RPMI7951 (cell line): Measurements from ENCODE around the gene DRC7. TPM values are rescaled to one million over a fixed set of nuclear protein-coding genes. Genes with fewer than 3 reads are reported as not detected.
"Not testable (repeated sequence)": the region's sequence is repeated elsewhere in the genome, so short reads cannot be mapped to it uniquely, and the experiment has no call there.

Experiments used
- DNase-seq: peaks from one replicate; pipeline ENCODE4 v3.0.0-alpha.2; 2012; ENCODE audit warnings: low read depth
- total RNA-seq: library from RNA; depleted of rRNA; stranded (reverse); fragments of >200 nt; shearing (Covaris generic); gene quantifications from 2 replicates; pipeline ENCODE4 v1.2.3, GENCODE V29; 2014

Gene DRC7
- total RNA-seq, 1 experiment from 2014 or later = not detected

- DNase-seq = no peak
These were observed 66.7 kb downstream of the DRC7 start for GRCh38 chr16:57761301-57761700.

DNA sequence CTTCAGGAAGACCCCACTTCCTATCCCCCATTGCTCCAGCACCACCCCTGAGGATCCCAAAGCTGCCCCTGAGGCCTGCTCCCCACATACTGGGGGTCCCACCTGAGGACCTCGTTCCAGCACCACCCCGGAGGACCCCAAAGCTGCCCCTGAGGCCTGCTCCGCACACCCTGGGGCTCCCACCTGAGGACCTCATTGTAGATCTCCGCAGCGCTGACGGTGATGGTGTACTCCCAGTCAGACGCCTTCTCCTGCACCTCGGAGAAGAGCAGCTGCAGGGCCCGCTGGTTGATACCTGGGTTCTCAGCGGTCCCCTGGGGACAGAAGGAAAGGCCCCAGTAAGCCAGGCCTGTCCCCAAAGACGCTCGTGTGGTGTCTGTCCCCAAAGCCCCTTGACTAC, 67.4 kb downstream of the DRC7 start:
- no peak for DNase-seq

GRCh38 chr16:57762365-57763040, 67.9 kb downstream of the DRC7 start:
- DNase-seq = no peak

DNA sequence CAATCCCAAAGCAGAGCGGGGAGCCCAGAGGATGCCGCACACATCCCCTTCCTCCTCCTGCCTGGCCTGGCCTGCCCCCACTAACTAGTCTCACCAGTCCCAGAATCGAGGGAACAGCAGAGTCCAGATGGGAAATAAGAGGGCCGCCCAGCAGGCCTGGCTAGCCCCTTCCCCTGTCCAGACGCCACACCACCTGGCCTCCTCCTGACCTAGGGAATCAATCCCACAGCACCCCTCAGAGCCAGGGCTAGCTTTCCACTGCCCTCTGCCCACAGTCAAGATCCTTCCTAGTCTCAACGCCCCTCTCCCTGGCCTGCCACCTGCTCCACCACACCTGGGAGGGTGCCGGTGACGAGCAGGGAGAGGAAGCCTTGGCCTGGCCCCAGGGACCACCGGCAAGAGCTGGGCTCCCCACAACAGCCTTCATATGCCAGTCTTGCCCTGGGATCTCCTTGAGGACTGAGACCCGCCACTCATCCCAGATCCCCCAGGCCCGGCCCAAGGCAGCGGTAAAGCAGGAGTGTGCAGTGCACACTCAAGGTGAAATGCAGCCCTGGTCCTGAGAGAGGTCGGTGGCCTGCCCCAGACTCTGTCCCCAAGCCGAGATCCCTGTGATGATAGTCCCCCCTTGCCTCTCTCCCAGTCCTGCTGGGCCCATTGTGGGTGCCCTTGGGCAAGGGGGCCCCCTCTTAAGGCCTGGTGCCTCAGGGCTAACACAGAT, 68.8 kb downstream of the DRC7 start:
- DNase-seq = no peak

GRCh38 chr16:57764006-57764340, 69.4 kb downstream of the DRC7 start:
- no peak for DNase-seq

DNA sequence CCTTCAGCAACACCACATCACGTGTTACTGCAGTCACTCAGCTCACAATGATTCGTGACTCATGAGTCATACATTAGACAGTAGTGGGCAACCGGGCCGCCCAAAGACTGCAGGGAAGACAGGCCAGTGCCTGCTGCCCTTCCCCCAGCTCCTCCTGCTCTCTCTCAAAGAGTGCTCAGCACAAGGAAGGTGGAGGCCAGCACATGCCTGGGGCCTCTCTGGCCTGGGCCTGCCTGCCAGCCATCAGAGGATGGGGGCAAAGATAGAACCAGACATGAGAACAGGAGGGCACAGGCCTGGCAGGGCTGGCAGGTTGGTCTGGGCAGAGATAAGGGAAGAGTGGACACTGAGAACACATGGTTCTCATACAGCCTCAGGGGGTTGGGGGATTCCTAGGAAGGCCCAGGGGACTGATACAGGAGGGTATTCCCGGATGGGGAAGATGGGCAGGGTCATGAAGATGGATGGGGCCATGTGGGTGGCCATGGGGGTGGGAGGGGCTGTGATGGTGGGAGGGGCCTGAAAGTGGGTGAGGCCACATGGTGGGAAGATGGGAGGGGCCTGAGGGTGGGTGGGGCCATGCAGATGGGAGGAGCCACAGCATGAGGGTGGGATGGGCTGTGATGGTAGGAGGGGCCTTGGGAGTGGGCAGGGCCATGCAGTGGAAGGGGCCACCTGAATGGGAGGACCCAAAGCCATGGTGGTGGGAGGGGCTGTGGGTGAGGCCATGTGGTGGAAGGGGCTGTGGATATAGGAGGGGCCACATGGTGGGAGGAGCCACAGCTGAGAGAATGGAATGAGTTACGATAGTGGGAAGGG, 69.9 kb downstream of the DRC7 start:
- DNase-seq = peak; percentile 93

- DNase-seq = no peak
These were observed 70.6 kb downstream of the DRC7 start for GRCh38 chr16:57765160-57765728.

GRCh38 chr16:57766714-57767348, 72.2 kb downstream of the DRC7 start:
- DNase-seq = no peak

GRCh38 chr16:57769541-57770145, 75.0 kb downstream of the DRC7 start:
- no peak for DNase-seq

DNA sequence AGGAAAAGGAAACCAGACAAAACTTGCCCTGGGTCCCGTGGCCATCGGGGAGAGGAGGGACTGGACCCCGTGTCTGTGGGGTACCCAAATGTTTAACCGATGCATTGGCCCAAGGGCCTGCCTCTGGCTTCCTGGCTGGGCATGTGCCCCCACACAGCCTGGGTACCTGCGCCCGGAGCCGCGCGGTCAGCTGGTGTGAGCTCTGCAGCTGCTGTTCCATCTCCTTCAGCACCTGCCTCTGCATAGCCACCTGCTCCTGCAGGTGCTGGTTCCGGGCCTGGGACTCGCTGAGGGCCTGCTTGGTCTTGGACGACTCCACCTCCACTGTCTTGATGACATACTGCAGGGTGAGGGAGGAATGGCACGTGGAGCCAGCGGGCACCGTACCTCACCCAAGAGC, 75.8 kb downstream of the DRC7 start:
- no peak for DNase-seq

- DNase-seq = no peak
These were observed 76.7 kb downstream of the DRC7 start for GRCh38 chr16:57771141-57771785.

- no peak for DNase-seq
These were observed 78.4 kb downstream of the DRC7 start for GRCh38 chr16:57773019-57773418.

GRCh38 chr16:57773655-57774295, 79.2 kb downstream of the DRC7 start:
- no peak for DNase-seq

- no peak for DNase-seq
These were observed 80.2 kb downstream of the DRC7 start for GRCh38 chr16:57774705-57775285.

- DNase-seq = no peak
These were observed 81.3 kb downstream of the DRC7 start for GRCh38 chr16:57775661-57776469.

DNA sequence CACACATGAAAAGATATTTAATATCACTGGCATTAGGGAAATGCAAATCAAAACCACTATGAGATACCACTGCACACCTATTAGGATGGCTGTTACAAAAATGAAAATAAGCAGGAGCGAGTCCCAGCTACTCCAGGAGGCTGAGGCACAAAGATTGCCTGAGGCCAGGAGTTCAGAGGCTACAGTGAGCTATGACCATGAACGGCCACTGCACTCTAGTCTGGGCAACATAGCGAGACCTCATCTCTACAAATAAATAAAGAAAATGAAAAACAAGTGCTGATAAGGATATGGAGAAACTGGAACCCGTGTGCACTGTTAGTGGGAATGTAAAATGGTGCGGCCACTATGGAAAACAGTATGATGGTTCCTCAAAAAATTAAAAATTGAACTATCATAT, 84.1 kb downstream of the DRC7 start:
- DNase-seq = no peak

GRCh38 chr16:57779836-57780235, 85.2 kb downstream of the DRC7 start:
- not testable (repeated sequence) for DNase-seq

- no peak for DNase-seq
These were observed 86.7 kb downstream of the DRC7 start for GRCh38 chr16:57781349-57781740.
